Astrocyte of the spinal cord (primary cell): ENCODE data around the gene HBG2.
"Not testable (repeated sequence)": the region's sequence is repeated elsewhere in the genome, so short reads cannot be mapped to it uniquely, and the experiment has no call there.

Experiments used
- DNase-seq: peaks from one replicate; pipeline ENCODE4 v3.0.0; 2011; ENCODE audit warnings: low read depth, low spot score
- H3K4me3 ChIP-seq: 2 replicates; pipeline ENCODE4 v1.5.1; 2011; ENCODE audit warnings: low read depth, mild to moderate bottlenecking, low read length, moderate library complexity
- in situ Hi-C: cut with HindIII; loops from 2 replicates; pipeline ENCODE4 v1.10.0; 2017; ENCODE audit warnings: low sequenced_read_pairs
- TF ChIP-seq, protein P1 (sequence below): IDR thresholded peaks from 2 replicates; pipeline ENCODE4 v1.5.1; 2012; ENCODE audit warnings: low read depth, mild to moderate bottlenecking, low read length, inconsistent platforms

The HBG2 gene

DNA sequence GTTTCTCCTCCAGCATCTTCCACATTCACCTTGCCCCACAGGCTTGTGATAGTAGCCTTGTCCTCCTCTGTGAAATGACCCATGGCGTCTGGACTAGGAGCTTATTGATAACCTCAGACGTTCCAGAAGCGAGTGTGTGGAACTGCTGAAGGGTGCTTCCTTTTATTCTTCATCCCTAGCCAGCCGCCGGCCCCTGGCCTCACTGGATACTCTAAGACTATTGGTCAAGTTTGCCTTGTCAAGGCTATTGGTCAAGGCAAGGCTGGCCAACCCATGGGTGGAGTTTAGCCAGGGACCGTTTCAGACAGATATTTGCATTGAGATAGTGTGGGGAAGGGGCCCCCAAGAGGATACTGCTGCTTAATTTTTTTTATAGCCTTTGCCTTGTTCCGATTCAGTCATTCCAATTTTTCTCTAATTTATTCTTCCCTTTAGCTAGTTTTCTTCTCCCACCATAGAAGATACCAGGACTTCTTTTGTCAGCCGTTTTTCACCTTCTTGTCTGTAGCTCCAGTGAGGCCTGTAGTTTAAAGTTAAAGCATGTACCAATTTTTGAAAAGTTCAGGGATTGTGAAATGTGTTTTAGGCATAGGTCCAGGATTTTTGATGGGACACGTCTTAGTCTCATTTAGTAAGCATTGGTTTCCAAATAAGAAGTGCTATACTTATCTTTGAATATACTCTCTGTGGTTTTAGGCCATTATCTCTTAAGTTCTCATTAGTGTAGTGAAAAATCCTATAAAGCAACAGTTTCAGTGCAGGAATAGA lies at the start of gene HBG2:
TSS of gene HBG2 (minus strand) at position 136 of the 768 bp plus-strand sequence. CDS start at position 83, 53 bp downstream.
- H3K4me3 ChIP-seq, DNase-seq, in situ Hi-C loops: not testable (repeated sequence)

DNA sequence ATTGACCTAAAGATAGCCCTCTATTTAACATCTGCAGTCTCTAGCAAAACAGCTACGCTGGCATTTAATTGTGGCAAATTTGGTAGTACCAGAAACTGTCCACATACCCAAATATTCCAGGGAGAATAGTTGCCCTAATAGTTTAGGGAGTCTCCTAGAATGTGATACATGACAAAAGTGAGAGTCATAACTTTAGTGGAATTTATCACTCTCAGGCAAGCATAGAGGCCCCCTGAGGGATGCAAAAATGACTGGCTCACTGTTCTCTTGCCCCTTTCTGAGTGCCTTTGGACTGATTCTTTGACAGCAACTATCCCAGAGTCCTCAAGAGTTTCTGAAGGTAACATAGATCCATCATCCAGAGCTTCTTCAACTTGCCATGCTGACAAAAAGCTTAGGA lies 49.5 kb upstream of the HBG2 start:
- no peak overlapping the region for H3K4me3 ChIP-seq
- no peak for DNase-seq
- TF ChIP-seq, protein P1, sequence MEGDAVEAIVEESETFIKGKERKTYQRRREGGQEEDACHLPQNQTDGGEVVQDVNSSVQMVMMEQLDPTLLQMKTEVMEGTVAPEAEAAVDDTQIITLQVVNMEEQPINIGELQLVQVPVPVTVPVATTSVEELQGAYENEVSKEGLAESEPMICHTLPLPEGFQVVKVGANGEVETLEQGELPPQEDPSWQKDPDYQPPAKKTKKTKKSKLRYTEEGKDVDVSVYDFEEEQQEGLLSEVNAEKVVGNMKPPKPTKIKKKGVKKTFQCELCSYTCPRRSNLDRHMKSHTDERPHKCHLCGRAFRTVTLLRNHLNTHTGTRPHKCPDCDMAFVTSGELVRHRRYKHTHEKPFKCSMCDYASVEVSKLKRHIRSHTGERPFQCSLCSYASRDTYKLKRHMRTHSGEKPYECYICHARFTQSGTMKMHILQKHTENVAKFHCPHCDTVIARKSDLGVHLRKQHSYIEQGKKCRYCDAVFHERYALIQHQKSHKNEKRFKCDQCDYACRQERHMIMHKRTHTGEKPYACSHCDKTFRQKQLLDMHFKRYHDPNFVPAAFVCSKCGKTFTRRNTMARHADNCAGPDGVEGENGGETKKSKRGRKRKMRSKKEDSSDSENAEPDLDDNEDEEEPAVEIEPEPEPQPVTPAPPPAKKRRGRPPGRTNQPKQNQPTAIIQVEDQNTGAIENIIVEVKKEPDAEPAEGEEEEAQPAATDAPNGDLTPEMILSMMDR, result no peak
- in situ Hi-C loops, result no loop called here

DNA sequence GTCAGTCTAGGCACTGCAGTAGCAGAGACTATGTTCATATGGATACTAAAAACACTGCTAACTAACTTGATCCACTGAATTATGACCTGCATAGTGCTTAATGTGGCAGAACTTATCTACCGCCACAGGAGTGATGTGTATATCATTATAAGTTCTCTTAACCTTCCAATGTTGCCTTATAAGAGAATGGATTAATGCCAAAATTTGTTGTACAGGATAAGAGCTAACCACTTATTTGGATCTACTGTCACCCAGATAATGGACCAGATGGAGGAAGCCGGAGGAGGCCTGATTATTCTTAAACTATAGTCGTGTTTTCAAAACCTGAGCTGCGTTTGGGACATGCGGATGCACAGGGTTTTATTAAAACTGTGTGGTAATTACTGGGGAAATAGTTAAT lies 49.0 kb upstream of the HBG2 start:
- in situ Hi-C loops, result no loop called here
- no peak overlapping the region for H3K4me3 ChIP-seq
- TF ChIP-seq, protein P1, result no peak
- DNase-seq, result no peak

DNA sequence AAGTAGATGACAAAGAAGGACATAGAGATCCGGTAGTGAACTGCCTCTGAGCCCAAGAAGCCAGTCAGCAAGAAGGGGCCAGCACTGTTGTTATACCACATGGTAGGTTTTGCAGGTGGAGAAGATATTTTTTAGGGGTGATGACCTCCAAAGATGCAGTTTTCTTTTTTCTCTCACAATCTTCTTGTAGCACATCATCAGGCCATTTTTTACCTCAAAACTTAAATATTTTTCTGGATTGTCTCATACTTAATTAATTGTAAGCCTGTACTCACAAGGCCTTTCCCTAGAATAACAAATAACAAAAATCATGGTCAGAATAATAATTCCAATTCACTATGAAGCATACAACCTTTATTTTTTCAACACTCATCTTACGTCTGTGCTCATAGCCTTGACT lies 47.3 kb upstream of the HBG2 start, which contains the start of gene OR51B4:
TSS of gene OR51B4 (minus strand) at position 101 of the 400 bp plus-strand sequence. CDS start at position 101, 0 bp downstream.
- H3K4me3 ChIP-seq, result no peak within 1 kb of the TSS
- TF ChIP-seq, protein P1, result no peak
- no peak for DNase-seq
- in situ Hi-C loops, result no loop called here

DNA sequence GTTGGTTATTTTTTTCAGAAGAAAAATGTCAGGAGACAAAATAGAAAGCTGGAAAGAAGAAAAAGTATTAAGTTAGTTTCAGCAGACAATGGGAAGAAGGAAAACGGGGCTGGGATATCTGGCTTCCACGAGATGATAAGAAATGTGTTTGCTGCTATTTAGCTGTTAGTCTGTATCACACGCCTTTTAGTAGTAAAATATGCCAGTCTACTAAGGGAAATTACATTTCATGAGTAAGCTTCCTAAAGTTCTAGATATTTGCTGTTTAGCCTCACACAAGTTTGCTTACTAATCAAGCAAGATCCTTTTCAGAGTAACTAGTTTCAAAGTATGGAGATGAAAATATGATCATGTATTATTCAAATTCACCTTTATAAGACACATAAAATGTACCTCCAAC lies 45.7 kb upstream of the HBG2 start:
- in situ Hi-C loops, result no loop called here
- DNase-seq, result no peak
- TF ChIP-seq, protein P1, result no peak
- no peak overlapping the region for H3K4me3 ChIP-seq

DNA sequence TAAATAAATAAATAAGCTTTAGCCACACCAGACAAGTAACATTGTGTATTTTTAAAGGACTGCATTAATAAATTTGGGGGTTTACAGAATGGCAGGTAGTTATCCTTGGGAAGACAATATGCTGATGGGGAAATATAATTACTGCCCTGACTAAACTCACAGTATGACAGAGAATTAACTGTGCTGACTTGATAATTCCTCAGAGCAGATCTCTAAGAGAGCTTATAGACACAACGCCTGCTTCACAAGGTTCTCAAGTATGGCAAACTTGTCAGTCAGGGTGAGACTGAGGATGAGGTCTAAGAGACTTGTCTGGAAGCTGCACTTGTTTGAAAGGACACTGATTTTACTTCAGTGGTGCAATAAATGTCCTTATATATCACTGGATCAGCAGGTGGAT lies 43.9 kb upstream of the HBG2 start:
- in situ Hi-C loops, result no loop called here
- TF ChIP-seq, protein P1, result no peak
- H3K4me3 ChIP-seq, result no peak overlapping the region
- no peak for DNase-seq

DNA sequence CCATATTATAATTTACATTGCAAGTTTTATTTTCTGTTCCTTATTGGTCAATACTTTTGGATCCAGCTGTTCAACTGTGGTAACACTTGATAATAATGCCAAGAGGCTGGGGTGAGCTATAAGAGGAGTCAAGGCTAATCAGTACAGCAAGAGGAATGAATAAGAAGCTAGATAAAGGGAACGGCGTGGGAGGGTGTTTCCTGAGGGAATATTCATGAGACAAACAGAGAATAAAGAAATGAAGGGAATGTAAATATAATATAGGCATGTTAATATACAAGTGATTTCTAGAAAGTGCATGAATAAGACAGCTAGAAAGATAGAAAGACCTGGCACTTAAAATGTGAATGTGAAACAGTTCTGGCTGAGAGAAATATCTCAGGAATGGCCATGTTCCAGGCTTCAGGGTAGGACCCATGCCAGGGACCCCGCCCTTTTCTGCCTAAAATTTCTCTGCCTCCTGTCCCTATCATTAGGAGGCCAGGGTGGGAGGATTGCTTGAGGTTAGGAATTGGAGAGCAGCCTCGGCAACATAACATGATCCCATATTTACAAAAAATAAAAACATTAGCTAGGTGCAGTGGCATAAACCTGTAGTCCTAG lies 43.2 kb upstream of the HBG2 start:
- DNase-seq, result no peak
- H3K4me3 ChIP-seq, result no peak overlapping the region
- in situ Hi-C loops, result no loop called here
- TF ChIP-seq, protein P1, result no peak

DNA sequence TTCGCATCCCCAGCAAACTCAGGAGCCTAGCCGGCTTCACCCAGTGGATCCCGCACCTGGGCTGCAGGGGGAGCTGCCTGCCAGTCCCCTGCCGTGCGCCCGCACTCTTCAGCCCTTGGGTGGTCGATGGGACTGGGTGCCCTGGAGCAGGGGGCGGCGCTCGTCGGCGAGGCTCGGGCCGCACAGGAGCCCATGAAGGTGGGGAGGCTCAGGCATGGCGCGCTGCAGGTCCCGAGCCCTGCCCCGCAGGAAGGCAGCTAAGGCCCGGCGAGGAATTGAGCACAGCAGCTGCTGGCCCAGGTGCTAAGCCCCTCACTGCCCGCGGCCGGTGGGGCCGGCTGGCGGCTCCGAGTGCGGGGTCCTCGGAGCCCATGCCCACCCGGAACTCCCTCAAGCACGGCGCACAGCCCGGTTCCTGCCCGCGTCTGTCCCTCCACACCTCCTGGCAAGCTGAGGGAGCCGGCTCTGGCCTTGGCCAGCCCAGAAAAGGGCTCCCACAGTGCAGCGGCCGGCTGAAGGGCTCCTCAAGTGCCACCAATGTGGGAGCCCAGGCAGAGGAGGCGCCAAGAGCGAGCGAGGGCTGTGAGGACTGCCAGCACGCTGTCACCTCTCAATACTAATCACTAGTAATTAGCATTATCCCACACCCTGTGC lies 39.9 kb upstream of the HBG2 start:
- in situ Hi-C loops, H3K4me3 ChIP-seq, DNase-seq: not testable (repeated sequence)
